ENCODE data around the gene PDIA2. TPM values are rescaled to one million over a fixed set of nuclear protein-coding genes. Genes with fewer than 3 reads are reported as not detected.
"Not testable (repeated sequence)": the region's sequence is repeated elsewhere in the genome, so short reads cannot be mapped to it uniquely, and the experiment has no call there.

PDIA2 gene
- total RNA-seq, 2 experiments from 2014 or later, result not detected

- peaks cover 63% of the 10 kb centered on the region for H3K4me1 ChIP-seq (ENCODE audit: insufficient read depth, low read length)
- CTCF ChIA-PET, result interaction anchor here (1.0 kb wide), 1 partner anchor 98 kb away, joined by 3 read pairs; no protein-coding TSS in a partner anchor
- POLR2A ChIA-PET, result interaction anchor here (0.5 kb wide), 1 partner anchor 9 kb away, joined by 3 read pairs; no protein-coding TSS in a partner anchor
- ATAC-seq (ENCODE audit: poor library complexity), result no peak
- Mint-ChIP-seq H3K27ac (no peak overlapping the region), H3K4me1 (ENCODE audit: low read depth) (peaks cover 42% of the 10 kb centered on the region), H3K27me3 (no peaks in the 10 kb centered on the region), H3K9me3 (no peaks in the 10 kb centered on the region), H3K4me3 (no peak overlapping the region), H3K36me3 (ENCODE audit: low read depth) (peaks cover 9% of the 10 kb centered on the region)
- H3K9me3 ChIP-seq (ENCODE audit: control insufficient read depth in 1 of 2, insufficient read depth in 1 of 2, low read length in 2 of 2), result no peaks in the 10 kb centered on the region
- no peak for TF ChIP-seq CTCF (IDR thresholded peaks at IDR 0.05)
- no peak overlapping the region for H3K27ac ChIP-seq (ENCODE audit: low read depth in 1 of 2, low read length in 2 of 2)
- peaks cover 7% of the 10 kb centered on the region for H3K36me3 ChIP-seq (ENCODE audit: insufficient read depth, low read length)
- intact Hi-C loops (cut with DNase I, micrococcal nuclease), result no loop called here
- no peak overlapping the region for H3K4me3 ChIP-seq (ENCODE audit: low read length)
- no peak for DNase-seq
- H3K27me3 ChIP-seq (ENCODE audit: control insufficient read depth in 1 of 2, insufficient read depth in 2 of 2, low read length in 2 of 2), result no peaks in the 10 kb centered on the region
Measured at GRCh38 chr16:333406-334094, 50.6 kb downstream of the PDIA2 start.

GRCh38 chr16:334164-334832 is 51.3 kb downstream of the PDIA2 start:
- ATAC-seq (ENCODE audit: poor library complexity); H3K36me3 ChIP-seq (ENCODE audit: insufficient read depth, low read length); DNase-seq; H3K4me3 ChIP-seq (ENCODE audit: low read length); H3K36me3 Mint-ChIP-seq (ENCODE audit: low read depth); CTCF ChIA-PET; H3K4me3 Mint-ChIP-seq; H3K27me3 Mint-ChIP-seq; H3K27me3 ChIP-seq (ENCODE audit: control insufficient read depth in 1 of 2, insufficient read depth in 2 of 2, low read length in 2 of 2); H3K27ac Mint-ChIP-seq; H3K9me3 ChIP-seq (ENCODE audit: control insufficient read depth in 1 of 2, insufficient read depth in 1 of 2, low read length in 2 of 2); H3K27ac ChIP-seq (ENCODE audit: low read depth in 1 of 2, low read length in 2 of 2); H3K9me3 Mint-ChIP-seq; intact Hi-C loops (cut with DNase I, micrococcal nuclease): not testable (repeated sequence)
- peaks cover 64% of the 10 kb centered on the region for H3K4me1 ChIP-seq (ENCODE audit: insufficient read depth, low read length)
- peaks cover 46% of the 10 kb centered on the region for H3K4me1 Mint-ChIP-seq (ENCODE audit: low read depth)
- POLR2A ChIA-PET, result interaction anchor here (1.0 kb wide), 1 partner anchor 16 kb away, joined by 3 read pairs; no protein-coding TSS in a partner anchor

GRCh38 chr16:334861-335632 is 52.1 kb downstream of the PDIA2 start:
- H3K27ac Mint-ChIP-seq; H3K27ac ChIP-seq (ENCODE audit: low read depth in 1 of 2, low read length in 2 of 2): not testable (repeated sequence)
- peaks cover 52% of the 10 kb centered on the region for H3K4me1 Mint-ChIP-seq (ENCODE audit: low read depth)

More at GRCh38 chr16:334861-335632, 52.1 kb downstream of the PDIA2 start:
- H3K9me3 Mint-ChIP-seq; H3K9me3 ChIP-seq (ENCODE audit: control insufficient read depth in 1 of 2, insufficient read depth in 1 of 2, low read length in 2 of 2); H3K27me3 ChIP-seq (ENCODE audit: control insufficient read depth in 1 of 2, insufficient read depth in 2 of 2, low read length in 2 of 2); CTCF ChIA-PET; DNase-seq; ATAC-seq (ENCODE audit: poor library complexity); intact Hi-C loops (cut with DNase I, micrococcal nuclease); H3K4me3 ChIP-seq (ENCODE audit: low read length); H3K36me3 ChIP-seq (ENCODE audit: insufficient read depth, low read length); H3K27me3 Mint-ChIP-seq: not testable (repeated sequence)
- peaks cover 69% of the 10 kb centered on the region for H3K4me1 ChIP-seq (ENCODE audit: insufficient read depth, low read length)
- Mint-ChIP-seq H3K4me3 (peak overlapping the region; percentile 23), H3K36me3 (ENCODE audit: low read depth) (peaks cover 14% of the 10 kb centered on the region)
- POLR2A ChIA-PET, result interaction anchor here (1.0 kb wide), 2 partner anchors 10 to 15 kb away, joined by 3 read pairs; no protein-coding TSS in a partner anchor

Measured in CD4-positive, alpha-beta T cell (primary cell).